GM18909 (cell line): Measurements from ENCODE around the gene MMP14.
A peak's percentile ranks its signal among the peaks of the same experiment; 100 is the strongest.

Experiments
- ATAC-seq: cut with Tn5 transposase; IDR thresholded peaks from one replicate; pipeline ENCODE4 v1.9.1; 2021; ENCODE audit warnings: mild to moderate bottlenecking; ENCODE audit not compliant: unreplicated experiment, poor library complexity

The MMP14 gene

GRCh38 chr14:22882064-22882463 lies 45.7 kb downstream of the MMP14 start:
- ATAC-seq: no peak

GRCh38 chr14:22882529-22883172 lies 46.3 kb downstream of the MMP14 start:
- no peak for ATAC-seq

GRCh38 chr14:22883173-22883976 lies 47.0 kb downstream of the MMP14 start, which contains the start of gene REM2:
TSS of gene REM2 (plus strand) at chr14:22883222. CDS start at chr14:22883288, 66 bp downstream.
- ATAC-seq: no peak

- no peak for ATAC-seq
These were observed 47.8 kb downstream of the MMP14 start for GRCh38 chr14:22884076-22884737.

- ATAC-seq: no peak
These were observed 48.5 kb downstream of the MMP14 start for GRCh38 chr14:22884738-22885523.

- no peak for ATAC-seq
These were observed 49.6 kb downstream of the MMP14 start for GRCh38 chr14:22885975-22886374.

- peak; percentile 53 for ATAC-seq
These were observed 50.3 kb downstream of the MMP14 start for GRCh38 chr14:22886500-22887259.

- ATAC-seq: peak; percentile 47
These were observed 51.0 kb downstream of the MMP14 start for GRCh38 chr14:22887260-22887989.

- peak; percentile 55 for ATAC-seq
These were observed 51.6 kb downstream of the MMP14 start for GRCh38 chr14:22887990-22888378.

GRCh38 chr14:22888662-22889061 lies 52.3 kb downstream of the MMP14 start:
- ATAC-seq: no peak

- ATAC-seq: no peak
These were observed 54.0 kb downstream of the MMP14 start for GRCh38 chr14:22890416-22890815.

GRCh38 chr14:22892488-22892887 lies 56.1 kb downstream of the MMP14 start:
- no peak for ATAC-seq

GRCh38 chr14:22893706-22894105 lies 57.3 kb downstream of the MMP14 start:
- ATAC-seq: no peak

GRCh38 chr14:22895402-22895801 lies 59.0 kb downstream of the MMP14 start:
- ATAC-seq: no peak

GRCh38 chr14:22896356-22896755 lies 60.0 kb downstream of the MMP14 start:
- no peak for ATAC-seq

GRCh38 chr14:22896760-22897159 lies 60.4 kb downstream of the MMP14 start:
- ATAC-seq: no peak

- no peak for ATAC-seq
These were observed 61.0 kb downstream of the MMP14 start for GRCh38 chr14:22897357-22897756.
